Bronchial epithelial cell (primary cell): ENCODE measurements around the gene GOLGA8J. TPM values are rescaled to one million over a fixed set of nuclear protein-coding genes. Genes with fewer than 3 reads are reported as not detected.
"Not testable (repeated sequence)": the region's sequence is repeated elsewhere in the genome, so short reads cannot be mapped to it uniquely, and the experiment has no call there.

Experiments
- DNase-seq: peaks from one replicate; pipeline ENCODE4 v3.0.0-alpha.2; 2010; ENCODE audit warnings: low read depth
- FAIRE-seq: peaks from 2 replicates; lab custom pipeline; 2011; peaks lifted over from hg19 to GRCh38; lab: Jason Lieb, UNC
- H3K27me3 ChIP-seq: 2 replicates; pipeline ENCODE4 v1.5.1; 2011; ENCODE audit warnings: low read length; ENCODE audit not compliant: control insufficient read depth, insufficient read depth
- H3K36me3 ChIP-seq: 2 replicates; pipeline ENCODE4 v1.5.1; 2011; ENCODE audit warnings: low read length; ENCODE audit not compliant: control insufficient read depth, insufficient read depth
- H3K4me3 ChIP-seq: 2 replicates; pipeline ENCODE4 v1.5.1; 2011; ENCODE audit warnings: mild to moderate bottlenecking, low read depth, low read length, control low read depth
- total RNA-seq: library from RNA; depleted of rRNA; stranded (reverse); fragments of >200 nt; gene quantifications from 2 replicates; pipeline ENCODE4 v1.2.1, GENCODE V29; 2014

Gene GOLGA8J
- total RNA-seq, 1 donor from 2014 or later, result not detected

GRCh38 chr15:30134751-30135150, 52.0 kb downstream of the GOLGA8J start, which contains the start of gene GOLGA8T:
Gene GOLGA8T, plus strand, starts transcription at chr15:30135051. Its CDS starts 98 bp downstream, at chr15:30135149.
- H3K36me3 ChIP-seq, H3K4me3 ChIP-seq, H3K27me3 ChIP-seq, DNase-seq, FAIRE-seq: not testable (repeated sequence)

Other genes with a start within 250 kb of the GOLGA8J start
- gene GOLGA8T, start 52.1 kb downstream of the GOLGA8J start, total RNA-seq, result 0.13 TPM in 1 of 2 replicates, not detected in the other